Measurements from ENCODE around the gene LY9.

DNA sequence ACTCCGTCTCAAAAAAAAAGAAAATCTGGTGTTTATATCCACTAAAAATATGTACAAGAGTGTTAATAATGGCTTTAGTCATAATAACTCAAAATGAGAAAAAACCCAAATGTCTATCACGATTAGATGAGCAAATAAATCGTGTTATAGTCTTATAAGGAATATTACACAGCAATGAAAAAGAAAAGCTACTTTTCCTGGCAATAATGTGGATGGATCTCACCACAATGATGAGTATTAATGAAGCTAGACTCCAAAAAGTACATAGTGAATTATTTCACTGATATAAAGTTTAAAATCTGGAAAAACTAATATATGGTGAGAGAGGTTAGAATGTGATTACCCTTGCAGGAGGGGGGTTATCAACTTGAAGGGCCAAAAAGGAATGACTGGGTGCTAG lies 57.0 kb downstream of the LY9 start:
- TF ChIP-seq EZH2 (IDR thresholded peaks at IDR 0.05; ENCODE audit: insufficient read depth, poor library complexity, severe bottlenecking) (no peak), EZH2phosphoT487 (IDR thresholded peaks at IDR 0.05; ENCODE audit: insufficient read depth, low read depth) (no peak)
